ENCODE results near the gene USP22.
A peak's percentile ranks its signal among the peaks of the same experiment; 100 is the strongest.

USP22 gene

GRCh38 chr17:21001111-21001812, 41.5 kb downstream of the USP22 start:
- DNase-seq (ENCODE audit: low read depth): no peak

GRCh38 chr17:20999841-21000532, 42.8 kb downstream of the USP22 start:
- DNase-seq (ENCODE audit: low read depth): no peak

GRCh38 chr17:20999044-20999573, 43.7 kb downstream of the USP22 start:
- no peak for DNase-seq (ENCODE audit: low read depth)

GRCh38 chr17:20998571-20999043, 44.2 kb downstream of the USP22 start:
- no peak for DNase-seq (ENCODE audit: low read depth)

GRCh38 chr17:20997711-20998570, 44.9 kb downstream of the USP22 start:
- DNase-seq (ENCODE audit: low read depth): no peak

- no peak for DNase-seq (ENCODE audit: low read depth)
These were observed 45.8 kb downstream of the USP22 start for GRCh38 chr17:20996724-20997615.

GRCh38 chr17:20995873-20996723, 46.7 kb downstream of the USP22 start:
- DNase-seq (ENCODE audit: low read depth): no peak

- no peak for DNase-seq (ENCODE audit: low read depth)
These were observed 47.5 kb downstream of the USP22 start for GRCh38 chr17:20995164-20995872.

- no peak for DNase-seq (ENCODE audit: low read depth)
These were observed 48.0 kb downstream of the USP22 start for GRCh38 chr17:20994779-20995149.

- DNase-seq (ENCODE audit: low read depth): no peak
These were observed 48.7 kb downstream of the USP22 start for GRCh38 chr17:20993863-20994778.

GRCh38 chr17:20992987-20993862, 49.6 kb downstream of the USP22 start:
- peak; percentile 20 for DNase-seq (ENCODE audit: low read depth)

GRCh38 chr17:20992416-20992815, 50.4 kb downstream of the USP22 start:
- DNase-seq (ENCODE audit: low read depth): no peak

GRCh38 chr17:20991276-20992037, 51.4 kb downstream of the USP22 start:
- DNase-seq (ENCODE audit: low read depth): no peak

- DNase-seq (ENCODE audit: low read depth): no peak
These were observed 52.6 kb downstream of the USP22 start for GRCh38 chr17:20989991-20990855.

GRCh38 chr17:20989481-20989880, 53.3 kb downstream of the USP22 start:
- DNase-seq (ENCODE audit: low read depth): no peak

GRCh38 chr17:20988896-20989295, 53.9 kb downstream of the USP22 start:
- no peak for DNase-seq (ENCODE audit: low read depth)
